ENCODE data around the gene ENTREP1.

DNA sequence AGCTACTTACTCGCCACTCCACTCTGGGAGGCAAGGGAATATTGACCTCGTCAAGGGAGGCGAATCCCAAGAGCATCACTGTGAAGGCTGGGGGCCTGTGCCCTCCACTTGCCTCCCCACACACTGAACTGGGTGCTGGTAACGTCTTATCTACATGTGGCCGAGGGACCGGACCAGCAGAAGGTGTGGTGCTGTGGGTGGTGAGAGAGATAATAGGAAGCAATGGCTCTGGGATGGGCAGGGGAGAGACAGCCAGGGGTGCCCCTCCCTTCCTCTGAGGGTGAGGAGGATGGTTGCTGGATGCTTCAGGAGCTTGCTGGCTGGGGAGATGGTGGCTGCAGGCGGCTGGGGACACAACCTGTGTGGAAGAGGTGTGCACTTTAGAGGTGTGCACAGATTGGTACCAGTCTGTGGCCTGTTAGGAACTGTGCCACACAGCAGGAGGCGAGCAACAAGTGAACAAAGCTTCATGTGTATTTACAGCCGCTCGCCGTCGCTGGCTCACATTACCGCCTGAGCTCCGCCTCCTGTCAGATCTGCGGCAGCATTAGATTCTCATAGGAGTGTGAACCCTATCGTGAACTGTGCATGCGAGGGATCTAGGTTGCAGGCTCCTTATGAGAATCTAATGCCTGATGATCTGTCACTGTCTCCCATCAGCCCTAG is 100.3 kb downstream of the ENTREP1 start:
- TF ChIP-seq, protein P1, sequence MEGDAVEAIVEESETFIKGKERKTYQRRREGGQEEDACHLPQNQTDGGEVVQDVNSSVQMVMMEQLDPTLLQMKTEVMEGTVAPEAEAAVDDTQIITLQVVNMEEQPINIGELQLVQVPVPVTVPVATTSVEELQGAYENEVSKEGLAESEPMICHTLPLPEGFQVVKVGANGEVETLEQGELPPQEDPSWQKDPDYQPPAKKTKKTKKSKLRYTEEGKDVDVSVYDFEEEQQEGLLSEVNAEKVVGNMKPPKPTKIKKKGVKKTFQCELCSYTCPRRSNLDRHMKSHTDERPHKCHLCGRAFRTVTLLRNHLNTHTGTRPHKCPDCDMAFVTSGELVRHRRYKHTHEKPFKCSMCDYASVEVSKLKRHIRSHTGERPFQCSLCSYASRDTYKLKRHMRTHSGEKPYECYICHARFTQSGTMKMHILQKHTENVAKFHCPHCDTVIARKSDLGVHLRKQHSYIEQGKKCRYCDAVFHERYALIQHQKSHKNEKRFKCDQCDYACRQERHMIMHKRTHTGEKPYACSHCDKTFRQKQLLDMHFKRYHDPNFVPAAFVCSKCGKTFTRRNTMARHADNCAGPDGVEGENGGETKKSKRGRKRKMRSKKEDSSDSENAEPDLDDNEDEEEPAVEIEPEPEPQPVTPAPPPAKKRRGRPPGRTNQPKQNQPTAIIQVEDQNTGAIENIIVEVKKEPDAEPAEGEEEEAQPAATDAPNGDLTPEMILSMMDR (IDR thresholded peaks at IDR 0.05; ENCODE audit: low read depth, low read length, missing input control), result no peak
- TF ChIP-seq TAF1 (conservative IDR thresholded peaks at IDR 0.05) (no peak), RXRA (IDR thresholded peaks at IDR 0.05) (no peak), EGR1 (IDR thresholded peaks at IDR 0.05; ENCODE audit: low read depth in 2 of 2) (no peak), HNF4G (IDR thresholded peaks at IDR 0.05) (no peak), JUND (IDR thresholded peaks at IDR 0.05) (no peak), FOXA1 (IDR thresholded peaks at IDR 0.05) (no peak), RAD21 (IDR thresholded peaks at IDR 0.05) (no peak), YY1 (IDR thresholded peaks at IDR 0.05) (no peak)
- TF ChIP-seq, protein P2, sequence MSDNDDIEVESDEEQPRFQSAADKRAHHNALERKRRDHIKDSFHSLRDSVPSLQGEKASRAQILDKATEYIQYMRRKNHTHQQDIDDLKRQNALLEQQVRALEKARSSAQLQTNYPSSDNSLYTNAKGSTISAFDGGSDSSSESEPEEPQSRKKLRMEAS (IDR thresholded peaks at IDR 0.05), result no peak
- TF ChIP-seq, protein P3, sequence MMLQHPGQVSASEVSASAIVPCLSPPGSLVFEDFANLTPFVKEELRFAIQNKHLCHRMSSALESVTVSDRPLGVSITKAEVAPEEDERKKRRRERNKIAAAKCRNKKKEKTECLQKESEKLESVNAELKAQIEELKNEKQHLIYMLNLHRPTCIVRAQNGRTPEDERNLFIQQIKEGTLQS (IDR thresholded peaks at IDR 0.05), result no peak
- TF ChIP-seq, protein P4, sequence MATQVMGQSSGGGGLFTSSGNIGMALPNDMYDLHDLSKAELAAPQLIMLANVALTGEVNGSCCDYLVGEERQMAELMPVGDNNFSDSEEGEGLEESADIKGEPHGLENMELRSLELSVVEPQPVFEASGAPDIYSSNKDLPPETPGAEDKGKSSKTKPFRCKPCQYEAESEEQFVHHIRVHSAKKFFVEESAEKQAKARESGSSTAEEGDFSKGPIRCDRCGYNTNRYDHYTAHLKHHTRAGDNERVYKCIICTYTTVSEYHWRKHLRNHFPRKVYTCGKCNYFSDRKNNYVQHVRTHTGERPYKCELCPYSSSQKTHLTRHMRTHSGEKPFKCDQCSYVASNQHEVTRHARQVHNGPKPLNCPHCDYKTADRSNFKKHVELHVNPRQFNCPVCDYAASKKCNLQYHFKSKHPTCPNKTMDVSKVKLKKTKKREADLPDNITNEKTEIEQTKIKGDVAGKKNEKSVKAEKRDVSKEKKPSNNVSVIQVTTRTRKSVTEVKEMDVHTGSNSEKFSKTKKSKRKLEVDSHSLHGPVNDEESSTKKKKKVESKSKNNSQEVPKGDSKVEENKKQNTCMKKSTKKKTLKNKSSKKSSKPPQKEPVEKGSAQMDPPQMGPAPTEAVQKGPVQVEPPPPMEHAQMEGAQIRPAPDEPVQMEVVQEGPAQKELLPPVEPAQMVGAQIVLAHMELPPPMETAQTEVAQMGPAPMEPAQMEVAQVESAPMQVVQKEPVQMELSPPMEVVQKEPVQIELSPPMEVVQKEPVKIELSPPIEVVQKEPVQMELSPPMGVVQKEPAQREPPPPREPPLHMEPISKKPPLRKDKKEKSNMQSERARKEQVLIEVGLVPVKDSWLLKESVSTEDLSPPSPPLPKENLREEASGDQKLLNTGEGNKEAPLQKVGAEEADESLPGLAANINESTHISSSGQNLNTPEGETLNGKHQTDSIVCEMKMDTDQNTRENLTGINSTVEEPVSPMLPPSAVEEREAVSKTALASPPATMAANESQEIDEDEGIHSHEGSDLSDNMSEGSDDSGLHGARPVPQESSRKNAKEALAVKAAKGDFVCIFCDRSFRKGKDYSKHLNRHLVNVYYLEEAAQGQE (IDR thresholded peaks at IDR 0.05), result no peak
- TF ChIP-seq, protein P5, sequence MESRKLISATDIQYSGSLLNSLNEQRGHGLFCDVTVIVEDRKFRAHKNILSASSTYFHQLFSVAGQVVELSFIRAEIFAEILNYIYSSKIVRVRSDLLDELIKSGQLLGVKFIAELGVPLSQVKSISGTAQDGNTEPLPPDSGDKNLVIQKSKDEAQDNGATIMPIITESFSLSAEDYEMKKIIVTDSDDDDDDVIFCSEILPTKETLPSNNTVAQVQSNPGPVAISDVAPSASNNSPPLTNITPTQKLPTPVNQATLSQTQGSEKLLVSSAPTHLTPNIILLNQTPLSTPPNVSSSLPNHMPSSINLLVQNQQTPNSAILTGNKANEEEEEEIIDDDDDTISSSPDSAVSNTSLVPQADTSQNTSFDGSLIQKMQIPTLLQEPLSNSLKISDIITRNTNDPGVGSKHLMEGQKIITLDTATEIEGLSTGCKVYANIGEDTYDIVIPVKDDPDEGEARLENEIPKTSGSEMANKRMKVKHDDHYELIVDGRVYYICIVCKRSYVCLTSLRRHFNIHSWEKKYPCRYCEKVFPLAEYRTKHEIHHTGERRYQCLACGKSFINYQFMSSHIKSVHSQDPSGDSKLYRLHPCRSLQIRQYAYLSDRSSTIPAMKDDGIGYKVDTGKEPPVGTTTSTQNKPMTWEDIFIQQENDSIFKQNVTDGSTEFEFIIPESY (IDR thresholded peaks at IDR 0.05), result no peak
